ENCODE data around the gene SP1.

- TF ChIP-seq CTCF (IDR thresholded peaks at IDR 0.05) (no peak), POLR2A (IDR thresholded peaks at IDR 0.05) (no peak), POLR2AphosphoS5 (IDR thresholded peaks at IDR 0.05) (no peak), EP300 (IDR thresholded peaks at IDR 0.05) (no peak)
Observed at GRCh38 chr12:53462935-53463334, 83.0 kb downstream of the SP1 start.
